ENCODE measurements around the gene CCT7. TPM values are rescaled to one million over a fixed set of nuclear protein-coding genes. Genes with fewer than 3 reads are reported as not detected.

The CCT7 gene
- polyA plus RNA-seq, 2 of the 4 experiments (the other 2 are of a cell fraction) = 685 to 850 TPM

DNA sequence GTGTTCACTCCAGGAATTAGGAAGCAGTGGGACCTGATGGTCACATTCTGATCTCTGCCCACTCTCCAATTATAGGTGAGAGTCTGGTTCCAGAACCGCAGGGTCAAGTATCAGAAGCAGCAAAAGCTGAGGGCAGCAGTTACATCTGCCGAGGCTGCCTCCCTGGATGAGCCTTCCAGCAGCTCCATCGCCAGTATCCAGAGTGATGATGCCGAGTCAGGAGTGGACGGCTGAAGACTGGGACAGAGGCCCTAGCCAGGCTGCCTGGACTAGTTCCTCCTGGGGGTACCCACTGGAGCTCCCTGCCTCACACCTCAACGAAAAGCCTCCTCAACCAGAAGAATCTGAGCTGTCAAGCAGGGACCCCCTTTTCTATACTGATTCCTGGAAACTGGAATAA, 23.4 kb upstream of the CCT7 start:
- FAIRE-seq = no peak
- DNase-seq (ENCODE audit: low read depth in 1 of 2, low spot score in 1 of 2) = no peak
- WGBS (ENCODE audit: missing lambda C conversion rate) = 72% methylated on average over 6 of the region's 6 CpGs
- no peaks in the 10 kb centered on the region for H3K9me3 ChIP-seq
- H3K4me2 ChIP-seq = no peak overlapping the region
- POLR2A ChIA-PET = interaction anchor here (0.5 kb wide), 1 partner anchor 917 kb away, joined by 3 read pairs; no protein-coding TSS in a partner anchor
- H3K4me1 ChIP-seq = peaks cover 15% of the 10 kb centered on the region
- ATAC-seq = no peak
- TF ChIP-seq ZC3H11A (IDR thresholded peaks at IDR 0.05) (no peak), HOXA7 (CRISPR knock-in tag; IDR thresholded peaks at IDR 0.05) (no peak), POLR2AphosphoS2 (conservative IDR thresholded peaks at IDR 0.05; ENCODE audit: low read length) (no peak)
- TF ChIP-seq, protein P1, sequence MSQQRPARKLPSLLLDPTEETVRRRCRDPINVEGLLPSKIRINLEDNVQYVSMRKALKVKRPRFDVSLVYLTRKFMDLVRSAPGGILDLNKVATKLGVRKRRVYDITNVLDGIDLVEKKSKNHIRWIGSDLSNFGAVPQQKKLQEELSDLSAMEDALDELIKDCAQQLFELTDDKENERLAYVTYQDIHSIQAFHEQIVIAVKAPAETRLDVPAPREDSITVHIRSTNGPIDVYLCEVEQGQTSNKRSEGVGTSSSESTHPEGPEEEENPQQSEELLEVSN (IDR thresholded peaks at IDR 0.05; ENCODE audit: borderline replicate concordance, low read depth) = no peak
- no peak overlapping the region for H3K4me3 ChIP-seq
- no peak overlapping the region for H3K27ac ChIP-seq
- CTCF ChIA-PET = interaction anchor here (0.7 to 10.2 kb wide), 14 partner anchors 8 to 348 kb away, joined by 3 to 173 read pairs (median 5); partner anchors contain the start of gene SPR

DNA sequence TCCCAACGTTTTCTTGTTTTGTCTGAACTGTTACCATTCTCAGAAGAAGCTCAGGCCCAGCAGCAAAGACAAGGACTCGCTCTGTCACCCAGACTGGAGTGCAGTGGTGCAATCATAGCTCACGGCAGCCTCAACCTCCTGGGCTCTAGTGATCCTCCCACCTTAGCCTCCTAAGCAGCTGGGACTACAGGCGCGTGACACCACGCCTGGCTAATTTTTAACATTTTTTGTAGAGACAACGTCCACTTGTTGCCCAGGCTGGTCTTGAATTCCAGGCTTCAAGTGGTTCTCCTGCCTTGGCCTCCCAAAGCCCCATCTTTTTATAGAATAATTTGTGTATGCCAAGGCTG, 22.0 kb upstream of the CCT7 start:
- POLR2A ChIA-PET = interaction anchor here (1.0 to 1.5 kb wide), 5 partner anchors 10 to 324 kb away, joined by 3 to 16 read pairs (median 4); partner anchors contain the start of genes CCT7, NOTO, PRADC1 and SPR
- Histone ChIP-seq H3K9me3 (no peaks in the 10 kb centered on the region), H3K4me2 (no peak overlapping the region), H3K4me1 (peaks cover 16% of the 10 kb centered on the region), H3K4me3 (no peak overlapping the region), H3K27ac (no peak overlapping the region)
- FAIRE-seq = no peak
- no peak for TF ChIP-seq SMC3 (IDR thresholded peaks at IDR 0.05)
- no peak for TF ChIP-seq CBX2 (IDR thresholded peaks at IDR 0.05; ENCODE audit: borderline replicate concordance, low read depth)
- no peak for TF ChIP-seq RARB (CRISPR knock-in tag; IDR thresholded peaks at IDR 0.05)
- TF ChIP-seq, protein P2, sequence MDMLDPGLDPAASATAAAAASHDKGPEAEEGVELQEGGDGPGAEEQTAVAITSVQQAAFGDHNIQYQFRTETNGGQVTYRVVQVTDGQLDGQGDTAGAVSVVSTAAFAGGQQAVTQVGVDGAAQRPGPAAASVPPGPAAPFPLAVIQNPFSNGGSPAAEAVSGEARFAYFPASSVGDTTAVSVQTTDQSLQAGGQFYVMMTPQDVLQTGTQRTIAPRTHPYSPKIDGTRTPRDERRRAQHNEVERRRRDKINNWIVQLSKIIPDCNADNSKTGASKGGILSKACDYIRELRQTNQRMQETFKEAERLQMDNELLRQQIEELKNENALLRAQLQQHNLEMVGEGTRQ (IDR thresholded peaks at IDR 0.05) = no peak
- no peak for TF ChIP-seq HEYL (CRISPR knock-in tag; IDR thresholded peaks at IDR 0.05)
- TF ChIP-seq CBX8 (IDR thresholded peaks at IDR 0.05) = no peak
- no peak for TF ChIP-seq POLR2A (IDR thresholded peaks at IDR 0.05; ENCODE audit: low read length)
- TF ChIP-seq, protein P3, sequence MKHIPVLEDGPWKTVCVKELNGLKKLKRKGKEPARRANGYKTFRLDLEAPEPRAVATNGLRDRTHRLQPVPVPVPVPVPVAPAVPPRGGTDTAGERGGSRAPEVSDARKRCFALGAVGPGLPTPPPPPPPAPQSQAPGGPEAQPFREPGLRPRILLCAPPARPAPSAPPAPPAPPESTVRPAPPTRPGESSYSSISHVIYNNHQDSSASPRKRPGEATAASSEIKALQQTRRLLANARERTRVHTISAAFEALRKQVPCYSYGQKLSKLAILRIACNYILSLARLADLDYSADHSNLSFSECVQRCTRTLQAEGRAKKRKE (CRISPR knock-in tag; IDR thresholded peaks at IDR 0.05; ENCODE audit: low read depth) = no peak
- TF ChIP-seq CEBPB (IDR thresholded peaks at IDR 0.05) = no peak
- TF ChIP-seq MYC (IDR thresholded peaks at IDR 0.05; ENCODE audit: borderline replicate concordance, low read length) = no peak
- TF ChIP-seq EP300 (IDR thresholded peaks at IDR 0.05) = no peak
- TF ChIP-seq GATA3 (IDR thresholded peaks at IDR 0.05; ENCODE audit: borderline replicate concordance) = no peak
- TF ChIP-seq, protein P4, sequence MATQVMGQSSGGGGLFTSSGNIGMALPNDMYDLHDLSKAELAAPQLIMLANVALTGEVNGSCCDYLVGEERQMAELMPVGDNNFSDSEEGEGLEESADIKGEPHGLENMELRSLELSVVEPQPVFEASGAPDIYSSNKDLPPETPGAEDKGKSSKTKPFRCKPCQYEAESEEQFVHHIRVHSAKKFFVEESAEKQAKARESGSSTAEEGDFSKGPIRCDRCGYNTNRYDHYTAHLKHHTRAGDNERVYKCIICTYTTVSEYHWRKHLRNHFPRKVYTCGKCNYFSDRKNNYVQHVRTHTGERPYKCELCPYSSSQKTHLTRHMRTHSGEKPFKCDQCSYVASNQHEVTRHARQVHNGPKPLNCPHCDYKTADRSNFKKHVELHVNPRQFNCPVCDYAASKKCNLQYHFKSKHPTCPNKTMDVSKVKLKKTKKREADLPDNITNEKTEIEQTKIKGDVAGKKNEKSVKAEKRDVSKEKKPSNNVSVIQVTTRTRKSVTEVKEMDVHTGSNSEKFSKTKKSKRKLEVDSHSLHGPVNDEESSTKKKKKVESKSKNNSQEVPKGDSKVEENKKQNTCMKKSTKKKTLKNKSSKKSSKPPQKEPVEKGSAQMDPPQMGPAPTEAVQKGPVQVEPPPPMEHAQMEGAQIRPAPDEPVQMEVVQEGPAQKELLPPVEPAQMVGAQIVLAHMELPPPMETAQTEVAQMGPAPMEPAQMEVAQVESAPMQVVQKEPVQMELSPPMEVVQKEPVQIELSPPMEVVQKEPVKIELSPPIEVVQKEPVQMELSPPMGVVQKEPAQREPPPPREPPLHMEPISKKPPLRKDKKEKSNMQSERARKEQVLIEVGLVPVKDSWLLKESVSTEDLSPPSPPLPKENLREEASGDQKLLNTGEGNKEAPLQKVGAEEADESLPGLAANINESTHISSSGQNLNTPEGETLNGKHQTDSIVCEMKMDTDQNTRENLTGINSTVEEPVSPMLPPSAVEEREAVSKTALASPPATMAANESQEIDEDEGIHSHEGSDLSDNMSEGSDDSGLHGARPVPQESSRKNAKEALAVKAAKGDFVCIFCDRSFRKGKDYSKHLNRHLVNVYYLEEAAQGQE (IDR thresholded peaks at IDR 0.05) = no peak
- no peak for TF ChIP-seq NFE2L2 (conservative IDR thresholded peaks at IDR 0.05; ENCODE audit: low read length)
- TF ChIP-seq NR3C1 (IDR thresholded peaks at IDR 0.05) = no peak
- TF ChIP-seq, protein P5, sequence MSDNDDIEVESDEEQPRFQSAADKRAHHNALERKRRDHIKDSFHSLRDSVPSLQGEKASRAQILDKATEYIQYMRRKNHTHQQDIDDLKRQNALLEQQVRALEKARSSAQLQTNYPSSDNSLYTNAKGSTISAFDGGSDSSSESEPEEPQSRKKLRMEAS (IDR thresholded peaks at IDR 0.05) = no peak
- TF ChIP-seq, protein P1 (IDR thresholded peaks at IDR 0.05; ENCODE audit: borderline replicate concordance, low read depth) = no peak
- TF ChIP-seq FOSL2 (IDR thresholded peaks at IDR 0.05) = no peak
- no peak for TF ChIP-seq FOSL2 (CRISPR knock-in tag; IDR thresholded peaks at IDR 0.05)
- no peak for TF ChIP-seq RCOR1 (IDR thresholded peaks at IDR 0.05; ENCODE audit: low read depth, low read length)
- no peak for TF ChIP-seq CHD2 (IDR thresholded peaks at IDR 0.05; ENCODE audit: low read length, partially characterized antibody)
- CTCF ChIA-PET = interaction anchor here (0.6 to 10.2 kb wide), 44 partner anchors 8 to 448 kb away, joined by 3 to 173 read pairs (median 5); partner anchors contain the start of genes CCT7, NOTO, PRADC1 and RAB11FIP5
- ATAC-seq = no peak
- WGBS (ENCODE audit: missing lambda C conversion rate) = 46% methylated on average over 7 of the region's 7 CpGs
- DNase-seq (ENCODE audit: low read depth in 1 of 2, low spot score in 1 of 2) = no peak
